Neuronal stem cell (in vitro differentiated cells): ENCODE measurements around the gene MYO16.

Experiments
- DNase-seq: peaks from one replicate; pipeline ENCODE4 v3.0.0-alpha.2; 2013; ENCODE audit warnings: low spot score
- H2AFZ ChIP-seq: one replicate; pipeline ENCODE4 v1.6.1; 2013; ENCODE audit warnings: mild to moderate bottlenecking, low read length, inconsistent platforms
- H2AK5ac ChIP-seq: 2 replicates; pipeline ENCODE4 v1.6.1; 2013; ENCODE audit warnings: low read depth, mild to moderate bottlenecking, inconsistent platforms, low read length, moderate library complexity, mixed read lengths
- H2BK120ac ChIP-seq: 2 replicates; pipeline ENCODE4 v1.6.1; 2013; ENCODE audit warnings: low read depth, mild to moderate bottlenecking, inconsistent platforms, low read length, moderate library complexity, mixed read lengths
- H2BK12ac ChIP-seq: one replicate; pipeline ENCODE4 v1.6.1; 2013; ENCODE audit warnings: low read length, inconsistent platforms
- H2BK15ac ChIP-seq: 2 replicates; pipeline ENCODE4 v1.6.1; 2013; ENCODE audit warnings: mild to moderate bottlenecking, low read length, inconsistent platforms, mixed read lengths
- H2BK5ac ChIP-seq: one replicate; pipeline ENCODE4 v1.6.1; 2013; ENCODE audit warnings: inconsistent platforms, mild to moderate bottlenecking, low read length, moderate library complexity
- H3K14ac ChIP-seq: one replicate; pipeline ENCODE4 v1.6.1; 2013; ENCODE audit warnings: low read length, inconsistent platforms
- H3K18ac ChIP-seq: 2 replicates; pipeline ENCODE4 v1.6.1; 2013; ENCODE audit warnings: low read length, inconsistent platforms
- H3K23ac ChIP-seq: 2 replicates; pipeline ENCODE4 v1.6.1; 2013; ENCODE audit warnings: low read depth, mild to moderate bottlenecking, mixed read lengths, low read length, inconsistent platforms; ENCODE audit not compliant: poor library complexity
- H3K27ac ChIP-seq: replicated peaks from 3 replicates; pipeline ENCODE4 v1.5.1; 2013; ENCODE audit warnings: low read length, inconsistent platforms
- H3K27me3 ChIP-seq, 3 experiments: 2 replicates each; pipeline ENCODE4 v1.6.1; 2013; ENCODE audit warnings: low read length in 3 of 3, mild to moderate bottlenecking in 2 of 3, inconsistent platforms in 1 of 3, low read depth in 1 of 3, mixed read lengths in 1 of 3, moderate library complexity in 1 of 3; ENCODE audit not compliant: control insufficient read depth in 3 of 3, insufficient read depth in 3 of 3
- H3K36me3 ChIP-seq, 2 donors: replicated peaks in 1 of 2; 2 replicates each; pipeline ENCODE4 v1.6.1; 2013; ENCODE audit warnings: low read length in 2 of 2; ENCODE audit not compliant: control insufficient read depth in 2 of 2, insufficient read depth in 2 of 2
- H3K4ac ChIP-seq: 2 replicates; pipeline ENCODE4 v1.6.1; 2013; ENCODE audit warnings: inconsistent platforms, mild to moderate bottlenecking, low read length, moderate library complexity
- H3K4me1 ChIP-seq, 2 donors: 1 replicate in 1 of 2; 2 replicates in 1 of 2; pipeline ENCODE4 v1.6.1; 2013; ENCODE audit warnings: low read length in 2 of 2, low read depth in 1 of 2; ENCODE audit not compliant: control insufficient read depth in 2 of 2, insufficient read depth in 1 of 2
- H3K4me2 ChIP-seq: one replicate; pipeline ENCODE4 v1.6.1; 2013; ENCODE audit warnings: mild to moderate bottlenecking, low read length, inconsistent platforms; ENCODE audit not compliant: insufficient read depth, poor library complexity, severe bottlenecking
- H3K4me3 ChIP-seq, 2 donors: 2 replicates each; pipeline ENCODE4 v1.5.1; 2013; ENCODE audit warnings: low read length in 2 of 2, mild to moderate bottlenecking in 2 of 2, inconsistent platforms in 1 of 2, moderate library complexity in 1 of 2
- H3K79me1 ChIP-seq: one replicate; pipeline ENCODE4 v1.6.1; 2013; ENCODE audit warnings: low read depth, mild to moderate bottlenecking, inconsistent platforms, low read length, moderate library complexity
- H3K9ac ChIP-seq: one replicate; pipeline ENCODE4 v1.6.1; 2013; ENCODE audit warnings: mild to moderate bottlenecking, low read depth, low read length, inconsistent platforms; ENCODE audit not compliant: poor library complexity
- H3K9me3 ChIP-seq, 2 donors: replicated peaks in 1 of 2; 2 replicates each; pipeline versions ENCODE3 to v1.6.1; 2013; ENCODE audit warnings: low read length in 2 of 2, mild to moderate bottlenecking in 2 of 2, inconsistent platforms in 1 of 2, low read depth in 1 of 2, mixed read lengths in 1 of 2, moderate library complexity in 1 of 2; ENCODE audit not compliant: control insufficient read depth in 2 of 2, insufficient read depth in 1 of 2
- H4K8ac ChIP-seq: one replicate; pipeline ENCODE4 v1.6.1; 2013; ENCODE audit warnings: low read depth, mild to moderate bottlenecking, inconsistent platforms, low read length, moderate library complexity
- H4K91ac ChIP-seq: one replicate; pipeline ENCODE4 v1.6.1; 2013; ENCODE audit warnings: low read length, low read depth, mild to moderate bottlenecking, inconsistent platforms; ENCODE audit not compliant: poor library complexity
- WGBS, 2 donors: extraction: QIAGEN DNeasy Blood & Tissue Kit; methylation state at CpG; one replicate each; pipeline ENCODE4 v1.1.7; 2013; ENCODE audit warnings: missing lambda C conversion rate in 2 of 2, mixed read lengths in 1 of 2; ENCODE audit not compliant: insufficient read length in 2 of 2, insufficient replicate concordance in 1 of 2; ENCODE audit errors: extremely low coverage in 2 of 2; 5-methylcytosine and 5-hydroxymethylcytosine counted together

Gene MYO16

GRCh38 chr13:108711386-108711785 lies 82.0 kb downstream of the MYO16 start:
- Histone ChIP-seq H2AK5ac (no peak overlapping the region), H4K8ac (no peak overlapping the region), H3K23ac (no peak overlapping the region), H3K4me3 (no peak overlapping the region), H2AFZ (no peak overlapping the region), H2BK5ac (no peak overlapping the region), H3K4me1 (no peaks in the 10 kb centered on the region), H3K79me1 (no peaks in the 10 kb centered on the region), H2BK120ac (no peak overlapping the region), H3K36me3 (no peaks in the 10 kb centered on the region), H3K4me2 (no peak overlapping the region), H3K4ac (no peak overlapping the region), H3K14ac (no peak overlapping the region), H3K27ac (no peak overlapping the region), H3K18ac (no peak overlapping the region), H4K91ac (no peak overlapping the region), H2BK15ac (no peak overlapping the region), H2BK12ac (no peak overlapping the region), H3K9me3 (no peaks in the 10 kb centered on the region), H3K27me3 (no peaks in the 10 kb centered on the region), H3K9ac (no peak overlapping the region)
- DNase-seq = no peak
- WGBS, 2 donors = no CpG with 5 or more reads among the region's 6 CpGs

DNA sequence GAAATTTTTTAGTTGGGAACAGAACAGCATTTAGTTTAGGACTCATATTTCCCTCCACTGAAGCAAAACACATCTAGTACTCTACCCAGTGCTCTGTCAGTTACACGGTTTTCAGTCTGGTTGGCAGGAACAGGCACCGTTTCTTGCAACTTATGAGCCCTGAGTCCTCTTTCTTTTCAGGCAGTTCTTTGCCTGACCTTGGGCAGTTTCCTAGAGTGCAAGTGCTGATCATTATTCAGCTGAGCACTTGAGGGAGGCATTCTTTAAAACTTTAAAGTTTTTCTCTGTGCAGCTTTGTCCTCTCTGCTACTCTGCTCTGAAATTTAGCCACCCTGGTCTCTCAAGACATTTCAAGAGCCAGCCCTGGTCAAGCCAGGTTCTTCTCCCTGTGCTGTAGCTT lies 96.1 kb downstream of the MYO16 start:
- H2AK5ac ChIP-seq = no peak overlapping the region

GRCh38 chr13:108728370-108728769 lies 99.0 kb downstream of the MYO16 start:
- H2AFZ ChIP-seq = no peak overlapping the region
- H3K9me3 ChIP-seq = no peaks in the 10 kb centered on the region
- H2AK5ac ChIP-seq = no peak overlapping the region
- no peak overlapping the region for H2BK15ac ChIP-seq
- WGBS, 2 donors = no CpG with 5 or more reads among the region's 5 CpGs
- no peaks in the 10 kb centered on the region for H3K36me3 ChIP-seq
- H3K9ac ChIP-seq = no peak overlapping the region
- DNase-seq = no peak
- peaks cover 3% of the 10 kb centered on the region for H3K79me1 ChIP-seq
- H2BK12ac ChIP-seq = no peak overlapping the region
- no peak overlapping the region for H3K18ac ChIP-seq
- H3K23ac ChIP-seq = no peak overlapping the region
- H2BK120ac ChIP-seq = no peak overlapping the region
- H3K27ac ChIP-seq = no peak overlapping the region
- H3K4me1 ChIP-seq = peaks cover 0 to 3% of the 10 kb centered on the region in 2 donors
- H2BK5ac ChIP-seq = no peak overlapping the region
- no peaks in the 10 kb centered on the region for H3K27me3 ChIP-seq
- no peak overlapping the region for H3K4me2 ChIP-seq
- no peak overlapping the region for H4K91ac ChIP-seq
- H3K4me3 ChIP-seq = no peak overlapping the region
- no peak overlapping the region for H3K14ac ChIP-seq
- H4K8ac ChIP-seq = no peak overlapping the region
- H3K4ac ChIP-seq = no peak overlapping the region

More for the DNA sequence above, 96.1 kb downstream of the MYO16 start:
- no peak for DNase-seq
- Histone ChIP-seq H3K4me2 (no peak overlapping the region), H4K91ac (no peak overlapping the region), H3K4me1 (peaks cover 0 to 3% of the 10 kb centered on the region in 2 donors), H4K8ac (no peak overlapping the region), H3K36me3 (no peaks in the 10 kb centered on the region), H2BK12ac (no peak overlapping the region), H3K4me3 (no peak overlapping the region), H3K27me3 (no peaks in the 10 kb centered on the region), H3K9ac (no peak overlapping the region), H3K18ac (no peak overlapping the region), H3K79me1 (peaks cover 3% of the 10 kb centered on the region), H3K4ac (no peak overlapping the region), H2BK5ac (no peak overlapping the region), H2BK15ac (no peak overlapping the region), H3K9me3 (no peaks in the 10 kb centered on the region), H3K27ac (no peak overlapping the region), H2BK120ac (no peak overlapping the region), H3K23ac (no peak overlapping the region), H3K14ac (no peak overlapping the region), H2AFZ (peak overlapping the region; percentile 71)
- no CpG with 5 or more reads among the region's 2 CpGs for WGBS, 2 donors

GRCh38 chr13:108733022-108733560 lies 103.7 kb downstream of the MYO16 start:
- Histone ChIP-seq H4K91ac (no peak overlapping the region), H4K8ac (no peak overlapping the region), H3K9me3 (no peaks in the 10 kb centered on the region), H3K4me2 (no peak overlapping the region), H2AK5ac (no peak overlapping the region), H3K9ac (no peak overlapping the region), H3K36me3 (no peaks in the 10 kb centered on the region), H2AFZ (no peak overlapping the region), H2BK15ac (no peak overlapping the region), H3K18ac (no peak overlapping the region), H3K27ac (no peak overlapping the region), H2BK12ac (no peak overlapping the region), H3K23ac (no peak overlapping the region), H3K79me1 (peaks cover 3% of the 10 kb centered on the region), H2BK120ac (no peak overlapping the region), H3K4ac (no peak overlapping the region), H2BK5ac (no peak overlapping the region), H3K27me3 (no peaks in the 10 kb centered on the region), H3K4me1 (no peaks in the 10 kb centered on the region), H3K14ac (no peak overlapping the region), H3K4me3 (no peak overlapping the region)
- DNase-seq = no peak
- WGBS, 2 donors = no CpG with 5 or more reads among the region's 3 CpGs
